Esophagus squamous epithelium (tissue), 5 donors: Measurements from ENCODE around the gene PSME2. TPM values are rescaled to one million over a fixed set of nuclear protein-coding genes. Genes with fewer than 3 reads are reported as not detected.

Experiments
- DNase-seq: peaks from one replicate; lab custom pipeline; 2025; lab: John Stamatoyannopoulos, UW
- H3K27ac ChIP-seq, 4 donors: fragments of 200-600 bp; sonication (generic); one replicate each; pipeline ENCODE4 v1.5.1; 2016 to 2019; ENCODE audit warnings: mild to moderate bottlenecking in 1 of 4
- H3K27me3 ChIP-seq, 4 donors: fragments of 200-600 bp; sonication (generic); 1 replicate in 3 of 4; 2 replicates in 1 of 4; pipeline versions ENCODE4 v1.5.1 to v1.6.0; 2017 to 2021; ENCODE audit warnings: antibody characterized with exemption in 1 of 4
- H3K36me3 ChIP-seq, 3 donors: fragments of 200-600 bp; sonication (generic); one replicate each; pipeline ENCODE4 v1.5.1; 2016 to 2019
- H3K4me1 ChIP-seq, 3 donors: fragments of 200-600 bp; sonication (generic); one replicate each; pipeline ENCODE4 v1.5.1; 2017 to 2019
- H3K4me3 ChIP-seq, 4 donors: fragments of 200-600 bp; sonication (generic); 1 replicate in 3 of 4; 2 replicates in 1 of 4; pipeline ENCODE4 v1.5.1; 2016 to 2019; ENCODE audit warnings: mild to moderate bottlenecking in 2 of 4, moderate library complexity in 1 of 4
- H3K9me3 ChIP-seq, 3 donors: fragments of 200-600 bp; sonication (generic); one replicate each; pipeline ENCODE4 v1.5.1; 2016 to 2019
- POLR2A ChIP-seq, 4 donors: fragments of 450-650 bp; IDR thresholded peaks; one replicate each; pipeline ENCODE4 v1.6.1; 2017; ENCODE audit warnings: antibody characterized with exemption in 4 of 4, mild to moderate bottlenecking in 4 of 4, moderate library complexity in 3 of 4
- WGBS, 2 donors: methylation state at CpG; one replicate each; pipeline ENCODE4 v1.1.5; 2018; 5-methylcytosine and 5-hydroxymethylcytosine counted together
- intact Hi-C: fragments of 100-400 bp; cut with DNase I; formaldehyde crosslinking; loops from one replicate; pipeline ENCODE4 v1.15.0; 2022
- total RNA-seq, 4 donors: library from RNA; depleted of rRNA; stranded (reverse); fragments of >200 nt; gene quantifications; one replicate each; pipeline ENCODE4 v1.1.0, GENCODE V29; 2016
- TF ChIP-seq, protein P1 (sequence below), 6 experiments: fragments of 450-650 bp in 4 of 6; fragments of 200-600 bp in 2 of 6; sonication (generic) in 2 of 6; IDR thresholded peaks; one replicate each; pipeline ENCODE4 v1.5.1; 2016 to 2019; ENCODE audit warnings: antibody characterized with exemption in 6 of 6, mild to moderate bottlenecking in 4 of 6, moderate library complexity in 4 of 6
- donor health status: DM: yes; HTN: yes; CAD: no.

The PSME2 gene
- total RNA-seq, 4 donors from 2014 or later, result 44.4 to 110 (median 77.2) TPM

DNA sequence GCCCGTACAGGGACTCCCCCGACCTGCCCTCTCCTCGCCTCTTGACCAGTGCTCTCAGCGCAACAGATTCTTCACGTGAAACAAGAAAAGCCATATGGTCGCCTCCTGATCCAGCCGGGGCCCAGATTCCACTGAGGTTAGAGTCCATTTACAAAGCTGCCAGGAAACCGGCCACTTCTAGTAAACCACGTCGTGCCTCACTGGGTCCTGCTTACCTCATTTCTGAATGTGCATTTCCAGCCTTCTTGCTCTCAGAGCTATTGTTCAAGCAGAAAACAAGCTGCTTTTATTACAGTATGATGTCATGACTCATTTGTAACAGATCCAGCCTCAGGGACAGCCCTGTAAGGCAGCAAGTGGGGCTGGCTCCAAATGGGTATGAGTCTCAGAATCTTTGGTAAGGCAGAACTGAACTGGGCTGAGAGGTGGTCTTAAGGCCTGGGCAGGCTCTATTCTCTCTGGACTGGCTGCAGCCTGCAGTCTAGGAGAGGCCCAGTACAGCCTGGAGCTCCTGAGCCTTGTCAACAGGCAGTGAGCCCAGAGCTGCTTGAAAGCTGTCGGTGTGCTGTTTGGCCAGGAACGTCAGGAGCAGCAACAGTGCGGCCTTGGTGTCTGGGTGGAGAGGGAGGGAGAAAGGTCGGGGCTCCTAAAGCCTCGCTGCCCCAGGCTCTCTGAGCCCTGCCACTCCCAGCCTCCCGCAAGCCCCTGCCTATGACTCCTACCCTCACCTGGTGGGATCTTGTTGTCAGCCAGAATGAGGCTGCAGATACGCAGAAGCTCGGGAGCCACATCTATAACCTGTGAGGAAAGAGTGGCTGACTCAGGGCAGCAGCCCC lies 33.8 kb upstream of the PSME2 start:
- TF ChIP-seq, protein P1, sequence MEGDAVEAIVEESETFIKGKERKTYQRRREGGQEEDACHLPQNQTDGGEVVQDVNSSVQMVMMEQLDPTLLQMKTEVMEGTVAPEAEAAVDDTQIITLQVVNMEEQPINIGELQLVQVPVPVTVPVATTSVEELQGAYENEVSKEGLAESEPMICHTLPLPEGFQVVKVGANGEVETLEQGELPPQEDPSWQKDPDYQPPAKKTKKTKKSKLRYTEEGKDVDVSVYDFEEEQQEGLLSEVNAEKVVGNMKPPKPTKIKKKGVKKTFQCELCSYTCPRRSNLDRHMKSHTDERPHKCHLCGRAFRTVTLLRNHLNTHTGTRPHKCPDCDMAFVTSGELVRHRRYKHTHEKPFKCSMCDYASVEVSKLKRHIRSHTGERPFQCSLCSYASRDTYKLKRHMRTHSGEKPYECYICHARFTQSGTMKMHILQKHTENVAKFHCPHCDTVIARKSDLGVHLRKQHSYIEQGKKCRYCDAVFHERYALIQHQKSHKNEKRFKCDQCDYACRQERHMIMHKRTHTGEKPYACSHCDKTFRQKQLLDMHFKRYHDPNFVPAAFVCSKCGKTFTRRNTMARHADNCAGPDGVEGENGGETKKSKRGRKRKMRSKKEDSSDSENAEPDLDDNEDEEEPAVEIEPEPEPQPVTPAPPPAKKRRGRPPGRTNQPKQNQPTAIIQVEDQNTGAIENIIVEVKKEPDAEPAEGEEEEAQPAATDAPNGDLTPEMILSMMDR (IDR thresholded peaks at IDR 0.05), result no peak
- no peak for TF ChIP-seq POLR2A (IDR thresholded peaks at IDR 0.05)
- Histone ChIP-seq H3K4me1 (peaks cover 0 to 12% (median 9%) of the 10 kb centered on the region in 3 donors), H3K4me3 (no peak overlapping the region), H3K36me3 (peaks cover 38 to 94% (median 56%) of the 10 kb centered on the region in 3 donors), H3K9me3 (no peaks in the 10 kb centered on the region), H3K27ac (peak overlapping the region; percentile 21 to 83 (median 69)), H3K27me3 (no peaks in the 10 kb centered on the region)
- no peak for DNase-seq
- WGBS, 2 donors, result 67 to 72% methylated on average over 12 to 17 of the region's 18 CpGs
- intact Hi-C loops, result no loop called here

DNA sequence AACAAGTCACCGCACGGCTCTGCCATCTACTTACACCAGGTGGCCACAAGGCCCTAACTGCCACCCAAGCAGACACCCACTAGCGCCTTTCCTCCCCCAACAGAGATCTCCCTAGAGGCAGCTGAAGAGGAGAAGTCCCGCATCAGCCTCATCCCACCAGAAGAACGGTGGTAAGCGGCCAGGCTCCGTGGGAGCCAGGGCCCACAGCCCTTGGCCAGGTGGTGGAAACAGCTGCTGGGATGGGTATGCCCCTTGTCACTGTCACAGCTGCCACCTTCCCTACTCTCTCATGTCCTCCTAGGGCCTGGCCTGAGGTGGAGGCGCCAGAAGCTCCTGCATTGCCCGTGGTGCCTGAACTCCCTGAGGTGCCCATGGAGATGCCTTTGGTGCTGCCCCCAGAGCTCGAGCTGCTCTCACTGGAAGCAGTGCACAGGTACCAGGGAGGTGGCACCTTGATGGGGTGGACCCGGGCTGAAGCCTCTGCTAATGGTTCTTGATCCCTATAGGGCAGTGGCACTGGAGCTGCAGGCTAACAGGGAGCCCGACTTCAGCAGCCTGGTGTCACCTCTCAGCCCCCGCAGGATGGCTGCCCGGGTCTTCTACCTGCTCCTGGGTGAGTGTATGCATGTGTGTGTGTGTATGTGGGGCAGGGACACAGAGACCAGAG lies 33.0 kb upstream of the PSME2 start:
- peaks cover 34 to 86% (median 54%) of the 10 kb centered on the region in 3 donors for H3K36me3 ChIP-seq
- WGBS, 2 donors, result 89 to 100% methylated on average over 2 to 9 of the region's 14 CpGs
- peaks cover 0 to 12% (median 9%) of the 10 kb centered on the region in 3 donors for H3K4me1 ChIP-seq
- no peaks in the 10 kb centered on the region for H3K9me3 ChIP-seq
- H3K27me3 ChIP-seq, result no peaks in the 10 kb centered on the region
- TF ChIP-seq, protein P1 (IDR thresholded peaks at IDR 0.05), result no peak
- no peak for TF ChIP-seq POLR2A (IDR thresholded peaks at IDR 0.05)
- H3K27ac ChIP-seq, result peak overlapping the region in 3 of 4 donors; percentile 64 to 83 (median 74)
- intact Hi-C loops, result no loop called here
- DNase-seq, result no peak
- H3K4me3 ChIP-seq, result no peak overlapping the region

DNA sequence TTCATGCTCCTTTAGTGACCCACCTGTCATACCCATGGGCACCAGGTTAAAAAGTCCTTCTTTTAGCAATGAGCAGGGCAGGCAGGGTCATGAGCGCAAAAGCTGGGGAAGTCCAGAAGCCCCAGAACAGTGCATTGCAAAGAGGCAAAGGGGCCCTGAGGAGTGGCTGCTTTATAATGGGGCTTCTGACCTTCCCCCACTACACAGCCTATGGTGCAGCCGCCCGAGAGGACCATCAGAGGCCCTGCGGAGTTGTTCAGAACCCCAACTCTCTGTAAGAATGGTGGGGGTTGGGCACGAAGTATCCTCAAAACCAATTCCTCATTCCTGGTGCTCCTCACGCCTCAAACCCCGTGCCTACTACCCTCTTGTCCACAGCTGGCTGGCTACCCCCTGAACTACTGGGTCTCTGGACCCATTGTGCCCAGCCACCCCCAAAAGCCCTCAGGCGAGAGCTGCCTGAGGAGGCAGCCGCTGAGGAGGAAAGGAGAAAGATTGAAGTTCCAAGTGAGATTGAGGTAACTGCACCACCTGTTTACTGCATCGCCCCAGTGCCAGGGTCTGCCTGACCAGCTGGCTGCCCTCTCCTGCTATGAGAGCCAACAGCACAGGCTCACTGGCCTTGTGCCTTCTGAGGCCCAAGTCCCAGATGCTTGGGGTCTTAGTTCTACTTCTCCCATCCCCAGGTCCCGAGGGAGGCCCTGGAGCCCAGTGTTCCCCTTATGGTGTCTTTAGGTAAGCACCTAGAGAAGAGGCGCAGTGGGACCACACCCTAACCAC lies 32.2 kb upstream of the PSME2 start:
- WGBS, 2 donors, result 82 to 95% methylated on average over 7 to 8 of the region's 12 CpGs
- Histone ChIP-seq H3K27ac (peak overlapping the region in 1 of 4 donors; percentile 74), H3K36me3 (peaks cover 29 to 78% (median 46%) of the 10 kb centered on the region in 3 donors), H3K27me3 (no peaks in the 10 kb centered on the region), H3K4me3 (no peak overlapping the region), H3K4me1 (peaks cover 0 to 12% (median 9%) of the 10 kb centered on the region in 3 donors), H3K9me3 (no peaks in the 10 kb centered on the region)
- intact Hi-C loops, result no loop called here
- TF ChIP-seq POLR2A (IDR thresholded peaks at IDR 0.05), result no peak
- TF ChIP-seq, protein P1 (IDR thresholded peaks at IDR 0.05), result no peak
- no peak for DNase-seq

DNA sequence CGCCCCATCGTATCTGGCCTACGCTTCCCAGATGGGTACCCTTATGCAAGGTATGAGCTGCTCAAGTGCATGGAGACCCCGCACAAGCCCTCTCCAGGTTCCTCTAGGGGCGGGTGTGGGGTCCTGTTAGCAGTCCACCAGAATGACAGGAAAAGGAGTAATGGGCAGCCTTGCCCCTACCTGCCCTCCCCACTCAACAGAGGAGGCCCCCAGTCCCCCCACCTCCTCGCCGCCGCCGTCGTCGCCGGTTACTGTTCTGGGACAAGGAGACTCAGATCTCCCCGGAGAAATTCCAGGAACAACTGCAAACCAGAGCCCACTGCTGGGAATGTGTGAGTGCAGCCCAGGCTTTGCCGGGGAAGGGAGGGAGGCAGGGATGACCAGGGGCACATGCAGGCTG lies 31.5 kb upstream of the PSME2 start:
- DNase-seq, result no peak
- peaks cover 0 to 12% (median 9%) of the 10 kb centered on the region in 3 donors for H3K4me1 ChIP-seq
- H3K27ac ChIP-seq, result no peak overlapping the region
- intact Hi-C loops, result no loop called here
- H3K36me3 ChIP-seq, result peaks cover 22 to 78% (median 39%) of the 10 kb centered on the region in 3 donors
- no peaks in the 10 kb centered on the region for H3K9me3 ChIP-seq
- 93% methylated on average over 4 to 10 of the region's 14 CpGs for WGBS, 2 donors
- H3K4me3 ChIP-seq, result no peak overlapping the region
- TF ChIP-seq, protein P1 (IDR thresholded peaks at IDR 0.05), result no peak
- TF ChIP-seq POLR2A (IDR thresholded peaks at IDR 0.05), result no peak
- H3K27me3 ChIP-seq, result no peaks in the 10 kb centered on the region
